Measurements from ENCODE around the gene ZNF740.

The ZNF740 gene

DNA sequence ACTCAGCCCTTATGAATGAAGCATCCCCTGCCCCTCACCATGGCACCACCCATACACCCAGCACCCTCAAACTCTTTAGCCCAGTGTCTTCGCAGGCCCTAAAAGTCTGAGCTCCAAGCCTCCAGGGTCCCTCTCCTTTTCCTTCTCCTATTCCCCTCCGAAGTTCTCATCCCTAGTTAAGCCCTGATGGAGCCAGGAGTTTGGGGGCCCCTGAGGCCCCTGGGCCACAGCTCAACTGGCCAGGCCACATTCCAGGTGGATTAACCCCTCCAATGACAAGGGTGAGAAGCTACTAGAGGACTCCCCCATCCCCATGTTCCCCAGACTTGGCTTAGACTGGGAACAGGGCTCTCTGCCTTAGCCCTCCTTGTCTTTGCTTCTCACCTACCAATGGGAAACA is 48.9 kb downstream of the ZNF740 start:
- no peak for DNase-seq (ENCODE audit: low read depth)
- no peak overlapping the region for H3K4me3 ChIP-seq (ENCODE audit: low read depth, low read length)
- TF ChIP-seq, protein P1, sequence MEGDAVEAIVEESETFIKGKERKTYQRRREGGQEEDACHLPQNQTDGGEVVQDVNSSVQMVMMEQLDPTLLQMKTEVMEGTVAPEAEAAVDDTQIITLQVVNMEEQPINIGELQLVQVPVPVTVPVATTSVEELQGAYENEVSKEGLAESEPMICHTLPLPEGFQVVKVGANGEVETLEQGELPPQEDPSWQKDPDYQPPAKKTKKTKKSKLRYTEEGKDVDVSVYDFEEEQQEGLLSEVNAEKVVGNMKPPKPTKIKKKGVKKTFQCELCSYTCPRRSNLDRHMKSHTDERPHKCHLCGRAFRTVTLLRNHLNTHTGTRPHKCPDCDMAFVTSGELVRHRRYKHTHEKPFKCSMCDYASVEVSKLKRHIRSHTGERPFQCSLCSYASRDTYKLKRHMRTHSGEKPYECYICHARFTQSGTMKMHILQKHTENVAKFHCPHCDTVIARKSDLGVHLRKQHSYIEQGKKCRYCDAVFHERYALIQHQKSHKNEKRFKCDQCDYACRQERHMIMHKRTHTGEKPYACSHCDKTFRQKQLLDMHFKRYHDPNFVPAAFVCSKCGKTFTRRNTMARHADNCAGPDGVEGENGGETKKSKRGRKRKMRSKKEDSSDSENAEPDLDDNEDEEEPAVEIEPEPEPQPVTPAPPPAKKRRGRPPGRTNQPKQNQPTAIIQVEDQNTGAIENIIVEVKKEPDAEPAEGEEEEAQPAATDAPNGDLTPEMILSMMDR (IDR thresholded peaks at IDR 0.05; ENCODE audit: low read depth, low read length, missing control alignments) = no peak
- in situ Hi-C loops (cut with HindIII; ENCODE audit: low sequenced_read_pairs) = no loop called here

DNA sequence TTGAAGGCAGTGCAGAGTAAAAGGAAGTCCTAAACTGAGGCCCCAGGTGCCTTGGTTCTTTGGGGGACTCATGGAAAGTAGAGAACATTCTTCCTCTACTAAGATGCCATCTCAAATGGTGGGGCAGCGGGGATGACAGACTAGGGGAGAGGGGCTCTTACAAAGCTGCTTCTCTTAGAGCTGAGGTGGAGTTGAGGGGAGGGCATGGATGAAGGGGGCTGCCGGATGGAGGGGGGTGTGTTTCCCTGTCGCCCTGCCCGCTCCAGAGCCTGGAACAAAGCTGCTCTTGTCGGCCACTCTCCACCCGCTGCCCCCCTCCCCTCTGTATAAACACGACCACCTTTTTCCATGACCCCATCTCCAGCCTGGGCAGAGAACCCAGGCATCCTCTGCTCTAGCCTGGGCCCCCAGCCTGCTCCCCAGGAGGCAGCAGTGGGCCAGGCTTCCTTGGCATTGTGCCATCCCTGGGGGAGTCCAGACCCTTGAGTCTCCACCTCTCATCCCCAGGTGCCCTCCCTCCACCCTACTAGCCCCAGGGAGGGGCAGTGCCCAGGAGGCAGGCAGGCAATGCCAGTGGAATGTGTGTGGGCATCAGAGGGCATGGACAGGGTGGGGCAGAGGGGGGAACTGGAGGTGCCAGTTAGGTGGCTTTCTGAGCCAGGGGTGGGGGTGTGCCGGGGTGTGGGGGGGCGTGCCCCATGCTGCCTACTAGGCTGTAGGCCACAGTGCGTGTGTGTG is 49.8 kb downstream of the ZNF740 start:
- no peak for DNase-seq (ENCODE audit: low read depth)
- H3K4me3 ChIP-seq (ENCODE audit: low read depth, low read length) = no peak overlapping the region
- in situ Hi-C loops (cut with HindIII; ENCODE audit: low sequenced_read_pairs) = no loop called here
- TF ChIP-seq, protein P1 (IDR thresholded peaks at IDR 0.05; ENCODE audit: low read depth, low read length, missing control alignments) = no peak

DNA sequence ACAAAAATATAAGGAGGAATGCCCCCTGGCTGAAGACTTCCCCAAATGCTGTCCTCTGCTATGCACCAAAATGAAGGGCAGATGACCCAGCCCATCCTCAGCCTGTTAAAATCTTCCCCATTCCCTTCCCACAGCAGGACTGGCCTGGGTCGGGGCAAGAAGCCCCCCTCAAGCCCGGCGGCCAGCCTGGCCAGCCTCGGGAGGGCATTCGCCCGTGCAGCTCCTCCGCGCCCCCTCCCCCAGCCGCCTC is 51.1 kb downstream of the ZNF740 start:
- in situ Hi-C loops (cut with HindIII; ENCODE audit: low sequenced_read_pairs) = no loop called here
- no peak for DNase-seq (ENCODE audit: low read depth)
- peak overlapping the region; percentile 65 for H3K4me3 ChIP-seq (ENCODE audit: low read depth, low read length)
- TF ChIP-seq, protein P1 (IDR thresholded peaks at IDR 0.05; ENCODE audit: low read depth, low read length, missing control alignments) = no peak

DNA sequence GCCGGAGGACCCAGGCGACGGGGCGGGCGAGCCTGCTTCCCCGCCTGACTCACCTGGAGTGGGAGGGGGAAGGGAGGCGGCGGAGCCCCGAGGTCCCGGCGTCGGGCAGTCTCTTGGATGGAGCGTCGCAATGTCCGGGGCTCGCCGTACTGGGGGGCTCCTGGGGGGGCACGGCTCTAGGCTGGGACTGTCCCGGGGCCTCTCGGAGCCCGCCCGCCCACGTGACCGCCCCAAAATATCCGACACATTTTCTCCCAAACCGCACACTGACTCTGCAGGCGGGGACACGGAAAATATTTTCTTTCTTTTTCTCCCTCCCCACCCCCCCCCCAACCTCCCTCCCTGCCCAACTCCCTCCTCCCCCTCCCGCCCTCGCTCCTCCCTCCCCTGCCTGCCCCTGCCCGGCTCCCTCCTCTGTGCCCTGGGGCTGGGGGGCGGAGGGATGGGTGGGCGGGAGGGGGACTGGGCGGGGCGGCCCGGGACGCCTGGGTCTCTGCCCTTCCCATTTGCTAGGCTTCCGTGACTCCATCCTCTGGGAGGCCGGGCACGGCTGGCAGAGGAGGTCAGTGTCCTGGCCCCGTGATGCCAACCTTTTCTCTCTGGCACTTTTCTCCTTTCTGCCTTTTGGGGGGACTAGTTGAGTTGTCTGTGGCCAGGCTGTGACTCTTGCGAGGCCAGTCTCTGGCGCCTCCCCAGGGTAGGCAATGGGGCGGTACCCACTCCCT is 51.6 kb downstream of the ZNF740 start, which contains the start of gene RARG:
Gene RARG (minus strand): TSS at position 289 of the 725 bp plus-strand sequence. CDS start 4,664 bp downstream, outside the sequence.
- in situ Hi-C loops (cut with HindIII; ENCODE audit: low sequenced_read_pairs) = no loop called here
- H3K4me3 ChIP-seq (ENCODE audit: low read depth, low read length) = peak within 1 kb of the TSS; percentile 65
- TF ChIP-seq, protein P1 (IDR thresholded peaks at IDR 0.05; ENCODE audit: low read depth, low read length, missing control alignments) = no peak
- no peak for DNase-seq (ENCODE audit: low read depth)

DNA sequence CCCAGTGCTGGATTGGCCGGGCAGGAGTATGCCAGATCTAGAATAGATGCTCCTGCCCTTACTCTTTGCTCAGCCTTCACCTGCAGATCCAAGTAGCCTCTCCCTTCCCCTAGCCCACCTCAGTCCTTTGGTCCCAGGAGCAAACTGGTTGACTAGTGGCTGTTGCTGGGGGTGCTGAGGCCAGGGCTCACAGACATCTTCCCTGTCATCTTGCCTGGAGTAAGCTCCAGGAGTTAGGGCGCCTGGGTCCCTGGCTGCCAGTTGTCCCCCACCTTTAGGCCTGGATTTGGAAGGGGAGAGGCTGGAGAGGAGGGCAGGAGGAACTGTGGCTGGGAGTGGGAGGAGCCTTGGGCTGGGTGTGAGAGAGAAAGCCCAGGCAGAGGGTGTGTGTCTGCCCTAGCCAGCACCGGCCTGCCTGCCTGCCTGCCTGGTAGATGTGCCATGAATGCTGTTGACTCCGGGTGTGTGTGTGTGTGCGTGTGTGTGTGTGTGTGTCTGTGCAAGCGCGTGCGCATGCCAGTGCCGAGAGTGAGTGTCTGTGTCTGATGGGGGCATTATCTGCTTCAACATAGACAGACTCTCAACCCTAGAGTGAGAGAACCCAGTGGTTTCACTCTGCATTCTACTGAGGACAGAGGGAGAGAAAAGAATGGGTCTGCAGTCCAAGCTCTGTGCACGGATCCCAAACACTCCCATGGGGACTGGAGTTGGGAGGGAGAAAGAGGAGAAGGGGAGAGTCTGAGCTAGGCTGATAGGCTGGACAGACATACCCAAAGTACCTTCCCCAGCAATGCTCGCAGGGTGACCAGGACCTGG is 52.3 kb downstream of the ZNF740 start:
- H3K4me3 ChIP-seq (ENCODE audit: low read depth, low read length) = peak overlapping the region; percentile 65
- in situ Hi-C loops (cut with HindIII; ENCODE audit: low sequenced_read_pairs) = no loop called here
- TF ChIP-seq, protein P1 (IDR thresholded peaks at IDR 0.05; ENCODE audit: low read depth, low read length, missing control alignments) = no peak
- DNase-seq (ENCODE audit: low read depth) = no peak

DNA sequence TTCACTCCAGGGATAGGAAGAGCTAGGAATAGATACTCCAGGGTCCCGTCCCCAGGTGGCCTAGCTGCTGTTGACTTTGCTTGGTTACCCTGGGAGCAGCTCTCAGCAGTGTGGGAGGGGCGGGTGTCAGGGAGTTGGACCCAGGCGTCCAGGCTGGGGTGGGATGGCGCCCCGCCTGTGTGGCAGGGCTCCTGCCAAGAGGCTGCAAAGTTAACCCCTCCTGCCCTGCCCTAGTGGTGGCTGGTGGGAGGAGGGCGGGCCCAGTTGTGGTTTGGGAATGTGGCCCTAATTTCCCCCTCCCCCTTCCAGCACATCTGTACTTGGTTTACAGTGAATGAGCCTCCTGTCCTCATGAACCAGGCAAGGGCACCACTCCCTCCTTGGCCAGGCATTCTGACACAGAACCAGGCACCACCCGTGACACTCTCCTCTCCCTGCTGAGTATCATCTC is 53.2 kb downstream of the ZNF740 start:
- no peak for DNase-seq (ENCODE audit: low read depth)
- no peak overlapping the region for H3K4me3 ChIP-seq (ENCODE audit: low read depth, low read length)
- TF ChIP-seq, protein P1 (IDR thresholded peaks at IDR 0.05; ENCODE audit: low read depth, low read length, missing control alignments) = no peak
- in situ Hi-C loops (cut with HindIII; ENCODE audit: low sequenced_read_pairs) = no loop called here
